ENCODE results near the gene SYNPR. TPM values are rescaled to one million over a fixed set of nuclear protein-coding genes. Genes with fewer than 3 reads are reported as not detected.

Gene SYNPR
- total RNA-seq, 4 donors from 2014 or later = not detected

- no peak for TF ChIP-seq CTCF (IDR thresholded peaks at IDR 0.05)
- intact Hi-C loops (cut with DNase I; ENCODE audit: low total_unique reads) = no loop called here
- DNase-seq (ENCODE audit: low spot score in 2 of 2) = no peak
- 88 to 90% methylated on average over 3 of the region's 3 CpGs for WGBS, 2 donors
- no peak overlapping the region for H3K4me3 ChIP-seq (ENCODE audit: low read depth, poor library complexity, severe bottlenecking)
Observed at GRCh38 chr3:63331520-63331919, 53.4 kb downstream of the SYNPR start.

- 65 to 75% methylated on average over 1 of the region's 1 CpG for WGBS, 2 donors
- no peak for DNase-seq (ENCODE audit: low spot score in 2 of 2)
- TF ChIP-seq POLR2A (IDR thresholded peaks at IDR 0.05) (no peak), CTCF (IDR thresholded peaks at IDR 0.05) (no peak)
- H3K4me3 ChIP-seq (ENCODE audit: low read depth, poor library complexity, severe bottlenecking) = no peak overlapping the region
- intact Hi-C loops (cut with DNase I; ENCODE audit: low total_unique reads) = no loop called here
Observed at GRCh38 chr3:63333815-63334214, 55.7 kb downstream of the SYNPR start.

- intact Hi-C loops (cut with DNase I; ENCODE audit: low total_unique reads) = no loop called here
- no peak for TF ChIP-seq CTCF (IDR thresholded peaks at IDR 0.05)
- TF ChIP-seq POLR2A (IDR thresholded peaks at IDR 0.05) = no peak
- H3K4me3 ChIP-seq (ENCODE audit: low read depth, poor library complexity, severe bottlenecking) = no peak overlapping the region
- no peak for DNase-seq (ENCODE audit: low spot score in 2 of 2)
- 63 to 65% methylated on average over 2 of the region's 2 CpGs for WGBS, 2 donors
Observed at GRCh38 chr3:63338351-63338750, 60.2 kb downstream of the SYNPR start.

GRCh38 chr3:63343674-63344073 is 65.6 kb downstream of the SYNPR start:
- no peak for TF ChIP-seq CTCF (IDR thresholded peaks at IDR 0.05)
- peak; percentile 71 to 94 for DNase-seq (ENCODE audit: low spot score in 2 of 2)
- intact Hi-C loops (cut with DNase I; ENCODE audit: low total_unique reads) = no loop called here

GRCh38 chr3:63344661-63345060 is 66.6 kb downstream of the SYNPR start:
- 28 to 31% methylated on average over 3 of the region's 3 CpGs for WGBS, 2 donors
- DNase-seq (ENCODE audit: low spot score in 2 of 2) = no peak
- no peak overlapping the region for H3K4me3 ChIP-seq (ENCODE audit: low read depth, poor library complexity, severe bottlenecking)
- TF ChIP-seq POLR2A (IDR thresholded peaks at IDR 0.05) (no peak), CTCF (IDR thresholded peaks at IDR 0.05) (no peak)
- intact Hi-C loops (cut with DNase I; ENCODE audit: low total_unique reads) = no loop called here

More at GRCh38 chr3:63343674-63344073, 65.6 kb downstream of the SYNPR start:
- H3K4me3 ChIP-seq (ENCODE audit: low read depth, poor library complexity, severe bottlenecking) = no peak overlapping the region
- 5 to 10% methylated on average over 9 of the region's 9 CpGs for WGBS, 2 donors

All from lower leg skin (tissue), 4 donors.